DOHH2 (cell line): ENCODE results near the gene APH1B.

ENCODE experiments used
- H3F3A ChIP-seq: fragments of 200-600 bp; sonication (generic), shearing (Covaris generic); 2 replicates; pipeline ENCODE4 v1.6.0; 2016; ENCODE audit warnings: antibody characterized with exemption, mild to moderate bottlenecking; ENCODE audit not compliant: control insufficient read depth, insufficient read depth
- H3K27ac ChIP-seq: fragments of 200-600 bp; sonication (generic); 2 replicates; pipeline ENCODE4 v1.5.1; 2014; ENCODE audit warnings: low read depth, mild to moderate bottlenecking, low read length, moderate library complexity
- H3K27me3 ChIP-seq: fragments of 200-600 bp; sonication (generic); 2 replicates; pipeline ENCODE4 v1.6.1; 2014; ENCODE audit warnings: mild to moderate bottlenecking, low read length, mixed read lengths; ENCODE audit not compliant: control insufficient read depth
- H3K36me3 ChIP-seq: fragments of 200-600 bp; sonication (generic); 2 replicates; pipeline ENCODE4 v1.6.1; 2014; ENCODE audit warnings: mild to moderate bottlenecking, low read length, moderate library complexity, mixed read lengths; ENCODE audit not compliant: control insufficient read depth
- H3K4me1 ChIP-seq: fragments of 200-600 bp; sonication (generic); 2 replicates; pipeline ENCODE4 v1.6.1; 2014; ENCODE audit warnings: mild to moderate bottlenecking, low read length, mixed read lengths; ENCODE audit not compliant: control insufficient read depth
- H3K4me2 ChIP-seq: fragments of 200-600 bp; sonication (generic); 2 replicates; pipeline ENCODE4 v1.6.0; 2014; ENCODE audit warnings: mild to moderate bottlenecking, low read length, moderate library complexity
- H3K4me3 ChIP-seq: fragments of 200-600 bp; sonication (generic); 2 replicates; pipeline ENCODE4 v1.5.1; 2014; ENCODE audit warnings: mild to moderate bottlenecking, low read length, mixed read lengths
- H3K79me2 ChIP-seq: fragments of 200-600 bp; sonication (generic); 2 replicates; pipeline ENCODE4 v1.6.1; 2014; ENCODE audit warnings: mild to moderate bottlenecking, low read length, mixed read lengths; ENCODE audit not compliant: control insufficient read depth
- H3K9me2 ChIP-seq: fragments of 200-600 bp; sonication (generic); replicated peaks from 2 replicates; pipeline ENCODE4 v1.6.1; 2014; ENCODE audit warnings: mild to moderate bottlenecking, low read length, mixed read lengths; ENCODE audit not compliant: control insufficient read depth
- H3K9me3 ChIP-seq: fragments of 200-600 bp; sonication (generic); 2 replicates; pipeline ENCODE4 v1.6.1; 2014; ENCODE audit warnings: antibody characterized with exemption, low read length, mixed read lengths; ENCODE audit not compliant: control insufficient read depth, insufficient read depth
- H4K20me1 ChIP-seq: fragments of 200-600 bp; sonication (generic); 2 replicates; pipeline ENCODE4 v1.6.0; 2014; ENCODE audit warnings: low read depth, mild to moderate bottlenecking, antibody characterized with exemption, low read length, moderate library complexity; ENCODE audit not compliant: control insufficient read depth, insufficient read depth
- CTCF ChIP-seq: fragments of 200-600 bp; sonication (generic); IDR thresholded peaks from one replicate; pipeline ENCODE4 v1.5.1; 2014; ENCODE audit warnings: antibody characterized with exemption, mild to moderate bottlenecking, low read depth, low read length; ENCODE audit not compliant: poor library complexity, severe bottlenecking
- EZH2phosphoT487 ChIP-seq: fragments of 200-600 bp; sonication (generic); IDR thresholded peaks from 2 replicates; pipeline ENCODE4 v1.6.1; 2017; ENCODE audit warnings: borderline replicate concordance, mild to moderate bottlenecking, antibody characterized with exemption, low read length, moderate library complexity, mixed read lengths

The APH1B gene

GRCh38 chr15:63330926-63331325 lies 53.5 kb downstream of the APH1B start:
- Histone ChIP-seq H3K4me3 (no peak overlapping the region), H3K4me1 (no peaks in the 10 kb centered on the region), H4K20me1 (no peaks in the 10 kb centered on the region), H3K9me2 (no peaks in the 10 kb centered on the region), H3F3A (no peaks in the 10 kb centered on the region), H3K36me3 (no peaks in the 10 kb centered on the region), H3K79me2 (no peaks in the 10 kb centered on the region), H3K4me2 (no peak overlapping the region), H3K9me3 (no peaks in the 10 kb centered on the region), H3K27ac (no peak overlapping the region), H3K27me3 (peaks cover 12% of the 10 kb centered on the region; the same call in 1 of the 2 replicates)
- TF ChIP-seq CTCF (no peak), EZH2phosphoT487 (no peak)

GRCh38 chr15:63331456-63331855 lies 54.1 kb downstream of the APH1B start:
- Histone ChIP-seq H4K20me1 (no peaks in the 10 kb centered on the region), H3K9me3 (no peaks in the 10 kb centered on the region), H3K4me3 (no peak overlapping the region), H3K4me2 (no peak overlapping the region), H3K4me1 (no peaks in the 10 kb centered on the region), H3K79me2 (no peaks in the 10 kb centered on the region), H3K27me3 (peaks cover 12% of the 10 kb centered on the region; the same call in 1 of the 2 replicates), H3F3A (no peaks in the 10 kb centered on the region), H3K36me3 (no peaks in the 10 kb centered on the region), H3K27ac (no peak overlapping the region), H3K9me2 (no peaks in the 10 kb centered on the region)
- TF ChIP-seq EZH2phosphoT487: no peak
- TF ChIP-seq CTCF: no peak

GRCh38 chr15:63332367-63333124 lies 55.1 kb downstream of the APH1B start:
- H3K9me2 ChIP-seq: no peaks in the 10 kb centered on the region
- H3K4me2 ChIP-seq: no peak overlapping the region

More at GRCh38 chr15:63332367-63333124, 55.1 kb downstream of the APH1B start:
- no peaks in the 10 kb centered on the region for H3K9me3 ChIP-seq
- no peaks in the 10 kb centered on the region for H3F3A ChIP-seq
- H3K27me3 ChIP-seq: peaks cover 5% of the 10 kb centered on the region; the same call in 1 of the 2 replicates
- no peak overlapping the region for H3K27ac ChIP-seq
- no peaks in the 10 kb centered on the region for H3K36me3 ChIP-seq
- TF ChIP-seq EZH2phosphoT487 (no peak), CTCF (no peak)
- H3K4me3 ChIP-seq: no peak overlapping the region
- H3K4me1 ChIP-seq: no peaks in the 10 kb centered on the region
- H3K79me2 ChIP-seq: no peaks in the 10 kb centered on the region
- H4K20me1 ChIP-seq: no peaks in the 10 kb centered on the region
